AG09319 (cell line): ENCODE data around the gene NPL.

Experiments used
- DNase-seq: peaks from one replicate; pipeline ENCODE4 v3.0.0-alpha.2; 2010; ENCODE audit warnings: low read depth; ENCODE audit errors: extremely low read depth
- TF ChIP-seq, protein P1 (sequence below): IDR thresholded peaks from 2 replicates; pipeline ENCODE4 v1.5.1; 2011; ENCODE audit warnings: low read depth, mild to moderate bottlenecking, inconsistent platforms, low read length, moderate library complexity

Gene NPL

DNA sequence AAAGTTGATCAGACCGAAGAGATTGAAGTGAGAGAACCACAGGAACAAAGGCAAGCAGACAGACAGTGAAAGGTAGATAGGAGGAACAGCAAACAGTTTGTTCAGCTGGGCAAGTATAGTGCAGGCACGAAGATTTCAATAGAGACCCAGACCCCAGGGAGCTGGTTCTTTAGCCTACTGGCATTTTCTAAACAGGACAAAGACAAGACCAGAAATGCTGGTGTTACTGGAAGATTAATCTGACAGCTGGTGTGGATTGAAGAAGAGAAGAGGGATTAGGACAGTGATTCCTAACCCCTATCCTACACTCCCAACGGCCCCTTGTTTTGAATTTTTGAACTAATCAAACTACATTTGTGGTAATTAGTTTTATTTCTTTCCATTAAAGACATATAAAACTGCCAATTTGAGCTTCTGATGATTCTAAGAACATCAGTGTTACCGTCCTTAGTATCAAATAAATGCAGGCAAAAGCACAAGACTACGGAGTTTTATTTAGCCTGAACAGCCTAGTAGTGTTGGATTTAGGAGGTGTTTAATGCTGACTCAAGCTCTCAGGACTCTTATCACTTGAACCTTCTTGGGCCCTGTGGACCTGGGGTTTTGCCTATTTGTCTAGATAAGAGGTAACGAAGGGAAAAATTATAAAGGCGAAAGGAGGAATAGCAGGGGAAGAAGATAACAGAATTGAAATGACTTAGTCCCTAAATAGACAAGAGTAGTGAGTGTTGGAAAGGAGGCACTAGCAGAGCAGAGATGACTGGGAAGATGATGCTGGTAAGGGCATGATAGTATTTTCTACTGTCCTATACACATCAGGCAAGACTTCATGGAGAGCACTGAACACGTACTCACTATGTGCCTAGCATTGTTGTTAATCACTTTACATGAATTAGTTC lies 2.0 kb downstream of the NPL start:
- DNase-seq = no peak
- TF ChIP-seq, protein P1, sequence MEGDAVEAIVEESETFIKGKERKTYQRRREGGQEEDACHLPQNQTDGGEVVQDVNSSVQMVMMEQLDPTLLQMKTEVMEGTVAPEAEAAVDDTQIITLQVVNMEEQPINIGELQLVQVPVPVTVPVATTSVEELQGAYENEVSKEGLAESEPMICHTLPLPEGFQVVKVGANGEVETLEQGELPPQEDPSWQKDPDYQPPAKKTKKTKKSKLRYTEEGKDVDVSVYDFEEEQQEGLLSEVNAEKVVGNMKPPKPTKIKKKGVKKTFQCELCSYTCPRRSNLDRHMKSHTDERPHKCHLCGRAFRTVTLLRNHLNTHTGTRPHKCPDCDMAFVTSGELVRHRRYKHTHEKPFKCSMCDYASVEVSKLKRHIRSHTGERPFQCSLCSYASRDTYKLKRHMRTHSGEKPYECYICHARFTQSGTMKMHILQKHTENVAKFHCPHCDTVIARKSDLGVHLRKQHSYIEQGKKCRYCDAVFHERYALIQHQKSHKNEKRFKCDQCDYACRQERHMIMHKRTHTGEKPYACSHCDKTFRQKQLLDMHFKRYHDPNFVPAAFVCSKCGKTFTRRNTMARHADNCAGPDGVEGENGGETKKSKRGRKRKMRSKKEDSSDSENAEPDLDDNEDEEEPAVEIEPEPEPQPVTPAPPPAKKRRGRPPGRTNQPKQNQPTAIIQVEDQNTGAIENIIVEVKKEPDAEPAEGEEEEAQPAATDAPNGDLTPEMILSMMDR = no peak

DNA sequence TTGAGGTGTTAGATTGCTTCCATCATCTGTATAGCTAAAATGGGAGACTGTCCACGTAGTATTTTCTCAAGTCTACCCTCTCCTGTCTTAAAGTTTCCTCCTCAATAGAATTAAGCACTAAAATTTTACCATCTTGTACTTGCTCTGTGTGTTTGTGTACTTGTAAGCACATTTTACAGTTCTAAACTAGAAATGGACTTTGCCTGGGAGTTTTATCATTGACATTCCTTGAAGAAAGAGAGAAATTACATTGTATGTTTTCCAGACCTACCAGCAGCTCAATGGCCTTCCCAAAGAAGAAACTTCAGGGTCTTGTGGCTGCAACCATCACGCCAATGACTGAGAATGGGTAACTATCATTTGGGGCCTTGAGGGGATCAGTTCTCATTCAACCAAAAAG lies 4.5 kb downstream of the NPL start:
- DNase-seq = no peak
- TF ChIP-seq, protein P1 = no peak

DNA sequence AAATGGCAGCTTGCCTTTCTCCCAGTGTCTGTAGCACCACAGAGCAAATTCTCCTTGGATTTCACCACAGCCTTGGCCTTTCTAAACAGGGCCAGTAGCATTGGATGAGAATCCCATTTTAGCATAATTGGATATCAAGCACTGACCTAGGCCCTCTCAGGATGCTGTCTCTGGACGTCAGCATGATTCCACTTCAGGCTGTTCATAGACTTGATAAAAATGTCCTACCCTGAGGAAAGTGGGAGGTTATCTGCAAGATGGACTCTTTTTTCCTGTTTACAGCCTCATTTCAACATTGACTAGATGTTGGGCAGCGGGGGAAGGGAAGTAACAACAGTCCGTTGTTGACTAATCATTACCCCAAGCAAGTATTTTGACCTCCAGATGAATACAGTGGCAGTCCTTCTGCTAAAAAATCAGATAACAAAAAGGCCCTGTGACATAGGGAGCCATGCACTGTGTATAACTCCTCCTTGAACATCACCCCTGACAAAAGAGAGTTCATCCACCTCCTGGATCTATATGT lies 5.2 kb downstream of the NPL start:
- no peak for DNase-seq
- TF ChIP-seq, protein P1 = no peak

DNA sequence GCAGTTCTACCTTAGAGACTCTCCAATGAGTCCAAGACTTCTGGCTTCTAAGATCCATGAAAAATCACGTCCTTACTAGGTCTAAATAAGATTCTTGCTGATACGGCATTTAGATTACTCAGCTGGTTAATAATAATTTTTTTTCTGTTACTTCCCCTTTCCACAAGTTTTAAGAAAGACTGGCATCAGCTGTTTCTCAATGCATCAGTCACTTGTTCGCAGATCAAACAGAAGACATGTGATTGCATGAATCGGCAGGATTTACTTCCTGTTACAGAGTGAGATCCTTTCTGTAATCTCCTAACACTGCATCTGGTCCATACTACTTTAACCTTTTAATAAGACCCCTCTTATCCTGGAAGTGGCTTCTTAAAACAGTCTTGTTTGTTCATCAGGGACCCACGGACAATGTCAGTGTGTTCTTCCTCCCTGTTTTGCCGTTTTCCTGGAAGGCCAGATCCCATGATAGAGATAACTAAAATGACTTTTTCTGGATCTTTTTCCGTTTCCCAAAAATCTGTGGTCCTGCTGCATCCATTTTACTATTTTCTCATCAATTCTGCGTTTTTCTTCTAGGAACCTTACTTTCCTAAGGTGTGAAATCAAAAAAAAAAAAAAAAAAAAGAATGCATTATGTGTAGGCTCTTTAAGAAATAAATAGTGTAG lies 6.1 kb downstream of the NPL start:
- no peak for DNase-seq
- TF ChIP-seq, protein P1 = no peak

DNA sequence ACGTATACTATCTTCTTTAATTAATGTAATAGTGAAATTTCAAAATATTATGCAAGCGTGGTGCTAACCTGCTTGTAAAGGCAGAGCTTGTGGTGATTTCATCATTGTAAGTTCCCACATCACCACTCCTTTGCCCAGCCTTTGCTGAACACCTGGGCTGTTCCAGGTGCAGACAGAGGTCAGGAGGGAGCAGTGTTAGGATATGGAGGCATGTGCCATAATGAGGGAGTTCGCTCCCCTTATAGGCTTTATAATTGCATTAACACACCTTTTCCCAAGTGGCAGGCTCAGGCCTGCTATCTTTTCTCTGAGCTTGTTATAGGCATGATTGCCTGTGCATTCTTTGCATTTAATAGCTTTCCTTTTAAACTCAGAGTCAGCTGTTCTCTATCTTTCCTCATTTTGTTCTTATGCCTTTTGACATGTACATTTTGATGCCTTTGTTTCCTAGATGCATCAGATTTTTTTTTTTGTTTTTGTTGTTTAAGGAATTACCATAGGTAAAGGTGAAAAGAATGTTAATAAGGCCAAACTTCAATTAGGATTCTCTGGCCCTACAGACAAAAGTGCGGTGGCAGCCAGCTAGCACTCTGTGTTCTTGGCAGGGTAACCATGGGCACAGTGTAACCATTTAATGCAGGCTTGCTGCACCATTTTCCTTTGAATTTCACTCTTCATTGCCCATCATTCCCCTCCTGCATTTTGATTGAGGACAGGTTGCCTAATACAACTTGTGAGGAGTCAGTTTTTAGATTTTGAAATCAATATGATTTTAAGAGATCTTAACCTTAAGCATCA lies 12.6 kb downstream of the NPL start:
- TF ChIP-seq, protein P1 = no peak
- DNase-seq = no peak

GRCh38 chr1:182803846-182804245 lies 14.3 kb downstream of the NPL start:
- TF ChIP-seq, protein P1 = no peak
- no peak for DNase-seq
